Vagina (tissue), 2 donors: ENCODE data around the gene C1orf174. TPM values are rescaled to one million over a fixed set of nuclear protein-coding genes. Genes with fewer than 3 reads are reported as not detected.
"Not testable (repeated sequence)": the region's sequence is repeated elsewhere in the genome, so short reads cannot be mapped to it uniquely, and the experiment has no call there.

Source experiments
- DNase-seq, 2 donors: peaks; one replicate each; pipeline ENCODE4 v3.0.0-alpha.2; 2017; ENCODE audit errors: extremely low spot score in 2 of 2
- H3K27ac ChIP-seq: fragments of 200-600 bp; sonication (generic); one replicate; pipeline ENCODE4 v1.5.1; 2019
- H3K27me3 ChIP-seq: fragments of 200-600 bp; sonication (generic); one replicate; pipeline ENCODE4 v1.5.1; 2019
- H3K36me3 ChIP-seq, 2 donors: fragments of 200-600 bp; sonication (generic); one replicate each; pipeline ENCODE4 v1.5.1; 2017 to 2019
- H3K4me1 ChIP-seq: fragments of 200-600 bp; sonication (generic); one replicate; pipeline ENCODE4 v1.5.1; 2019
- H3K4me3 ChIP-seq, 2 donors: fragments of 200-600 bp; sonication (generic); 1 replicate in 1 of 2; 2 replicates in 1 of 2; pipeline ENCODE4 v1.5.1; 2016 to 2019
- H3K9me3 ChIP-seq: fragments of 200-600 bp; sonication (generic); one replicate; pipeline ENCODE4 v1.5.1; 2019
- POLR2A ChIP-seq, 2 donors: fragments of 450-650 bp; IDR thresholded peaks; one replicate each; pipeline ENCODE4 v1.6.1; 2017; ENCODE audit warnings: antibody characterized with exemption in 2 of 2, mild to moderate bottlenecking in 2 of 2, moderate library complexity in 2 of 2
- POLR2AphosphoS5 ChIP-seq, 2 donors: sonication (generic); formaldehyde crosslinking; IDR thresholded peaks; one replicate each; pipeline ENCODE4 v1.9.0; 2017; ENCODE audit warnings: antibody characterized with exemption in 2 of 2, mild to moderate bottlenecking in 2 of 2, low read depth in 1 of 2; ENCODE audit not compliant: insufficient read depth in 1 of 2
- intact Hi-C: fragments of 100-400 bp; cut with DNase I; formaldehyde crosslinking; loops from one replicate; pipeline ENCODE4 v1.15.1; 2023
- total RNA-seq: library from RNA; depleted of rRNA; stranded (reverse); fragments of >200 nt; gene quantifications from one replicate; pipeline ENCODE4 v1.2.3, GENCODE V29; 2016
- TF ChIP-seq, protein P1 (sequence below), 3 experiments: fragments of 450-650 bp in 2 of 3; fragments of 200-600 bp in 1 of 3; sonication (generic) in 1 of 3; IDR thresholded peaks; one replicate each; pipeline ENCODE4 v1.5.1; 2017 to 2019; ENCODE audit warnings: antibody characterized with exemption in 3 of 3, mild to moderate bottlenecking in 2 of 3, moderate library complexity in 2 of 3

The C1orf174 gene
- total RNA-seq, 1 donor from 2014 or later = 19.4 TPM

DNA sequence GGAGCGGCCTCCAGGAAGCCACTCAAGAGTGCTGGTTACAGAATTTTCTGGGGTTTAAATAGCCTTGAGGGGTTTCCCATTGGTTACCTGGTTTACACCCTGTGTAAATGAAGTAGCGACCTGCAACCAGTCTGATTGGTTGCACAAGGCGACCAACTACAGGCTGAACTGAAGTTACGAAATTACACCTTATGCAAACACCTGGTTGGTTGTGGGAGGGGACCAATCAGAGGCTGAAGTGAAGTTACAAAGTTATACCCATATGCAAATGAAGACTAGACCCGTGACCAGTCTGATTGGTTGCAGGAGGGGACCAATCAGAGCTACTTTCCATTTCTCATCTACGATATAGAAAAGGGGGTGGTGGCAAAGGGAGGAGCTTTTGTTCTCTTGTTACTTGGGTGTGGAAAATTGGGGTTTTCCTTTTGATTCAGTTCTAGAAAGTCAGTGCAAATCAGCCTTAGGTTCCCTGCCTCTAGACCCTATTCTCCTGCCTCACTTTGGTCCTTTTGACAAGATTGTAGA lies 22.2 kb upstream of the C1orf174 start:
- Histone ChIP-seq H3K36me3 (no peaks in the 10 kb centered on the region), H3K9me3 (no peaks in the 10 kb centered on the region), H3K27ac (no peak overlapping the region), H3K4me3 (no peak overlapping the region), H3K4me1 (no peaks in the 10 kb centered on the region), H3K27me3 (no peaks in the 10 kb centered on the region)
- TF ChIP-seq POLR2A (IDR thresholded peaks at IDR 0.05) (no peak), POLR2AphosphoS5 (IDR thresholded peaks at IDR 0.05; ENCODE audit: insufficient read depth in 1 of 2, low read depth in 1 of 2) (no peak)
- TF ChIP-seq, protein P1, sequence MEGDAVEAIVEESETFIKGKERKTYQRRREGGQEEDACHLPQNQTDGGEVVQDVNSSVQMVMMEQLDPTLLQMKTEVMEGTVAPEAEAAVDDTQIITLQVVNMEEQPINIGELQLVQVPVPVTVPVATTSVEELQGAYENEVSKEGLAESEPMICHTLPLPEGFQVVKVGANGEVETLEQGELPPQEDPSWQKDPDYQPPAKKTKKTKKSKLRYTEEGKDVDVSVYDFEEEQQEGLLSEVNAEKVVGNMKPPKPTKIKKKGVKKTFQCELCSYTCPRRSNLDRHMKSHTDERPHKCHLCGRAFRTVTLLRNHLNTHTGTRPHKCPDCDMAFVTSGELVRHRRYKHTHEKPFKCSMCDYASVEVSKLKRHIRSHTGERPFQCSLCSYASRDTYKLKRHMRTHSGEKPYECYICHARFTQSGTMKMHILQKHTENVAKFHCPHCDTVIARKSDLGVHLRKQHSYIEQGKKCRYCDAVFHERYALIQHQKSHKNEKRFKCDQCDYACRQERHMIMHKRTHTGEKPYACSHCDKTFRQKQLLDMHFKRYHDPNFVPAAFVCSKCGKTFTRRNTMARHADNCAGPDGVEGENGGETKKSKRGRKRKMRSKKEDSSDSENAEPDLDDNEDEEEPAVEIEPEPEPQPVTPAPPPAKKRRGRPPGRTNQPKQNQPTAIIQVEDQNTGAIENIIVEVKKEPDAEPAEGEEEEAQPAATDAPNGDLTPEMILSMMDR (IDR thresholded peaks at IDR 0.05) = no peak
- DNase-seq = no peak
- intact Hi-C loops = no loop called here

DNA sequence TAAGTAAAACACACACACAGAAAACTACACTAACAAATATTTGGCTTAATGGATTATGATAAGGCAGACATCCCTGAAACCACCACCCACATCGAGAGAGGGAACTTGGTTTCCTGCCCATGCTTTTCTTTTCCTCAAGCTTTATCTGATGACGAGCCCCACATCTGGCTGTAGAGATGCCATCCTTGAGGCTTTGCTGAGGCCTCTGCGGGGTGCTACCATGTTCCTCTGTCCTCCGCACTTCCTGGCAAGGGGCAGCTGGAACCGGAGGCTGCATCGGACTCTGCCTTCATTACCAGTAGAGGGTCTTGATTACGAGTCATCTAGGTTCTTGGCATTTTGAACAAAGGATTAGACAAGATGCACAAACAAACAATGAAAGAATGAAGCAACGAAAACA lies 21.7 kb upstream of the C1orf174 start:
- H3K27ac ChIP-seq = no peak overlapping the region
- intact Hi-C loops = no loop called here
- no peak for TF ChIP-seq POLR2A (IDR thresholded peaks at IDR 0.05)
- TF ChIP-seq, protein P1 (IDR thresholded peaks at IDR 0.05) = no peak
- no peak for TF ChIP-seq POLR2AphosphoS5 (IDR thresholded peaks at IDR 0.05; ENCODE audit: insufficient read depth in 1 of 2, low read depth in 1 of 2)
- no peaks in the 10 kb centered on the region for H3K9me3 ChIP-seq
- no peaks in the 10 kb centered on the region for H3K27me3 ChIP-seq
- no peak overlapping the region for H3K4me3 ChIP-seq
- DNase-seq = no peak
- H3K36me3 ChIP-seq = no peaks in the 10 kb centered on the region
- no peaks in the 10 kb centered on the region for H3K4me1 ChIP-seq

DNA sequence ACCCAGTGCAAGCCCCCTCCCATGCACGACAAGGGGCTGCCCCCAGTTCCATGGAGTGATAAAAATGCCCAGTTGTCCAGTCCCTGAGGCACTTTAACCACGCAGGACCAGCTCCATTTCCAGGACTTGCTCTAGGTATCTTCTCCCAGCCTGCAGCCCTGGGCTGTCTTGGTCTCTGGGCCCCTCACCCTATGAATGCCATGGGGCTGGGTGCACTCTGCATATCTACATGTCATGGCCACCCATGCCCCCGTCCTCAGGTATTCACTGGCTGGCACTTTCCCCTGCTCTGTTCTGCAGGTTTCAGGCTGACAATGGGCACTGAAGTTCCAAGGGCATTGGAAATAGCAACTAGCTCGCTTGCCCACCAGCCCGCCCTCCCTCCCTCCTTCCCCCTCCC lies 19.6 kb upstream of the C1orf174 start:
- no peak for DNase-seq
- no peaks in the 10 kb centered on the region for H3K27me3 ChIP-seq
- H3K36me3 ChIP-seq = no peaks in the 10 kb centered on the region
- TF ChIP-seq POLR2AphosphoS5 (IDR thresholded peaks at IDR 0.05; ENCODE audit: insufficient read depth in 1 of 2, low read depth in 1 of 2) (no peak), POLR2A (IDR thresholded peaks at IDR 0.05) (no peak)
- TF ChIP-seq, protein P1 (IDR thresholded peaks at IDR 0.05) = no peak
- H3K9me3 ChIP-seq = no peaks in the 10 kb centered on the region
- intact Hi-C loops = no loop called here
- H3K27ac ChIP-seq = no peak overlapping the region
- H3K4me3 ChIP-seq = no peak overlapping the region
- H3K4me1 ChIP-seq = no peaks in the 10 kb centered on the region

DNA sequence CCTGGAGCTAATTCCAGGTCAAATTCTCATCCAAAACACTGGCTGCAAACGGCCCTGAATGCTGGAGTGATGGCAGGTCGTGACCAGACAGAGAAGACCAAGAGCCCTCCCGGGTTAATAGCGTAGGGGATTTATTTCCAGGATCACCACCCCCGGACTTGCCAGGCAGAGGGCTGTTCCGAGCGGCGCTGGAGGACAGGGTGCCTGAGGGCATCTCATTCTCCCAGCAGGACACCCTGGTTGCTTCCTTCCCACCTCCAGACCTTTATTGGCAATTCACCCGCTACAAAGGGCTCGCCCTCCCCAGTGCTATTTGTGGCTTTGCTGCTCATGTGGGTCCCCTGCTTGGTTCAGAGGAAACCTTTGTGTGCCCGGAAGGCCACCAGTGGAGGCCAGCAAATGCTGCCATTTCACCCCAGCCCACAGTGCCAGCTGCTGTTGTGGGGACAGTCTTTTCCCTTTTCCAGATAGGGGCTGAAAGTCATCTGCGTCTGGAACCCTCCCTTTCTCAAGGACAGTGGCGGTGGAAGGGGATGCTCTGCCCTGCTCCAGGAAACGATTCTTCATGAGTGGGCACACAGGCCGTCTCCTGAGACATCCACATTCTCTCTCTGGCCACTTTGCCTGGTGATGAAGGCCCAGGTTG lies 19.0 kb upstream of the C1orf174 start:
- no peaks in the 10 kb centered on the region for H3K4me1 ChIP-seq
- TF ChIP-seq, protein P1 (IDR thresholded peaks at IDR 0.05) = no peak
- TF ChIP-seq POLR2A (IDR thresholded peaks at IDR 0.05) (no peak), POLR2AphosphoS5 (IDR thresholded peaks at IDR 0.05; ENCODE audit: insufficient read depth in 1 of 2, low read depth in 1 of 2) (no peak)
- no peaks in the 10 kb centered on the region for H3K27me3 ChIP-seq
- DNase-seq = no peak
- intact Hi-C loops = no loop called here
- no peak overlapping the region for H3K4me3 ChIP-seq
- H3K9me3 ChIP-seq = no peaks in the 10 kb centered on the region
- H3K27ac ChIP-seq = no peak overlapping the region
- H3K36me3 ChIP-seq = no peaks in the 10 kb centered on the region

DNA sequence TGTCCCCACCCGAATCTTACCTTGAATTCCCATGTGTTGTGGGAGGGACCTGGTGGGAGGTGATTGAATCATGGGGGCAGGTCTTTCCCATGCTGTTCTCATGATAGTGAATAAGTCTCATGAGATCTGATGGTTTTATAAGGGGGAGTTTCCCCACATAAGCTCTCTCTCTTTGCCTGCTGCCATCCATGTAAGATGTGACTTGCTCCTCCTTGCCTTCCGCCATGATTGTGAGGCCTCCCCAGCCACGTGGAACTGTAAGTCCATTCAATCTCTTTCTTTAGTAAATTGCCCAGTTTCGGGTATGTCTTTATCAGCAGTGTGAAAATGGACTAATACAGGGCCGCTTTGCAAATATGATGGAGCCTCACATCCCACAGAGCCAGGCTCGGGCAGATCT lies 18.3 kb upstream of the C1orf174 start:
- intact Hi-C loops = not testable (repeated sequence)

More for the DNA sequence above, 18.3 kb upstream of the C1orf174 start:
- not testable (repeated sequence) for DNase-seq, H3K9me3 ChIP-seq, H3K36me3 ChIP-seq, H3K27me3 ChIP-seq, H3K4me1 ChIP-seq, H3K4me3 ChIP-seq, H3K27ac ChIP-seq
